Hippocampal formation (tissue), 2 donors: ENCODE measurements around the gene POLD2.

Experiments
- DNase-seq, 2 donors: peaks; one replicate each; lab custom pipeline; 2025; lab: John Stamatoyannopoulos, UW

The POLD2 gene

DNA sequence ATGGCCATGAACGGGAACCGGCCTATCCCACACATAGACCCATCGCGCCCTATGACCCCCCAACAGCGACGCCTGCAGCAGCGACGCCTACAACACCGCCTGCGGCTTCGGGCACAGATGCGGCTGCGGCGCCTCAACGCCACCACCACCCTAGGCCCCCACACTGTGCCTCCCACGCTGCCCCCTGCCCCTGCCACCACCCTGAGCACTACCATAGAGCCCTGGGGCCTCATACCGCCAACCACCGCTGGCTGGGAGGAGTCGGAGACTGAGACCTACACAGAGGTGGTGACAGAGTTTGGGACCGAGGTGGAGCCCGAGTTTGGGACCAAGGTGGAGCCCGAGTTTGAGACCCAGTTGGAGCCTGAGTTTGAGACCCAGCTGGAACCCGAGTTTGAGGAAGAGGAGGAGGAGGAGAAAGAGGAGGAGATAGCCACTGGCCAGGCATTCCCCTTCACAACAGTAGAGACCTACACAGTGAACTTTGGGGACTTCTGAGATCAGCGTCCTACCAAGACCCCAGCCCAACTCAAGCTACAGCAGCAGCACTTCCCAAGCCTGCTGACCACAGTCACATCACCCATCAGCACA is 9.5 kb downstream of the POLD2 start:
- no peak for DNase-seq

DNA sequence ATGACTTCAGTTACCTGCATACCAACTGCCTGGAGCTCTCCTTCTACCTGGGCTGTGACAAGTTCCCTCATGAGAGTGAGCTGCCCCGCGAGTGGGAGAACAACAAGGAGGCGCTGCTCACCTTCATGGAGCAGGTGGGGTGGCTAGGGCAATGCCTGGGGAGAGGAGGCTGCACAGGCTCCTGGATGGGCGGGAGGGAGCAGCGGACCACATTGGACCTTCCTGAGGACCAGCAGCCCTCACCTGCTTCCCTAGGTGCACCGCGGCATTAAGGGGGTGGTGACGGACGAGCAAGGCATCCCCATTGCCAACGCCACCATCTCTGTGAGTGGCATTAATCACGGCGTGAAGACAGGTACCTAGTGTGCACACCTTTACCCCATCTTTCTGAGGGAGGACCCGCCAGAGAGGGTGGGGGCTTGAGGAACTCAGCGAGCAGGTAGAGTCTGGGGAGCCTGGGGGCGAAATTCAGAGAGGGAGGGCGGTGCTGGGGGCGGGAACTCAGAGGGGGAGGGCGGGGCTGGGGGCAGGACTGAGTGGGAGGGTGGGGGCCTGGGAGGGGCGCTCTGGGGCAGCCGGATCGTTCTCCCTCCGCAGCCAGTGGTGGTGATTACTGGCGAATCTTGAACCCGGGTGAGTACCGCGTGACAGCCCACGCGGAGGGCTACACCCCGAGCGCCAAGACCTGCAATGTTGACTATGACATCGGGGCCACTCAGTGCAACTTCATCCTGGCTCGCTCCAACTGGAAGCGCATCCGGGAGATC is 10.2 kb downstream of the POLD2 start:
- no peak for DNase-seq

DNA sequence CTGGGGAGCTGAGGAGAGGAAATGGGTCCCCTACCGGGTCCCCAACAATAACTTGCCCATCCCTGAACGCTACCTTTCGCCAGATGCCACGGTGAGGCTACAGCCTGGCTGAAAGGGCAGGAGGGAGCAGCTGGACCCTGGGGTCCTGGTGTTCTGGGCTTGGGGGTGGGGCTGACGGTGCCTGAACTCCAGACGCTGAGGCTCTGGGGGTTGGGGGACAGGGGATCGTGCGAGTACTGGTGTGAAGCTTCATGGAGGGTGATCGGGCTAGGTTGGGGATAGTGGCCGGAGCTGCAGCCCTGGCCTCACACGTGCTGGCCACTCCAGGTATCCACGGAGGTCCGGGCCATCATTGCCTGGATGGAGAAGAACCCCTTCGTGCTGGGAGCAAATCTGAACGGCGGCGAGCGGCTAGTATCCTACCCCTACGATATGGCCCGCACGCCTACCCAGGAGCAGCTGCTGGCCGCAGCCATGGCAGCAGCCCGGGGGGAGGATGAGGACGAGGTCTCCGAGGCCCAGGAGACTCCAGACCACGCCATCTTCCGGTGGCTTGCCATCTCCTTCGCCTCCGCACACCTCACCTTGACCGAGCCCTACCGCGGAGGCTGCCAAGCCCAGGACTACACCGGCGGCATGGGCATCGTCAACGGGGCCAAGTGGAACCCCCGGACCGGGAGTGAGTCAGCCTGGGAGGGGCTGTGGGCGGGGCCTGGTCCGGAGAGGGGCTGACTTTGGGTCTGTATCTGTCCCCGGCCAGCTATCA is 10.9 kb downstream of the POLD2 start:
- DNase-seq, result no peak

- no peak for DNase-seq
These were observed 11.6 kb downstream of the POLD2 start for GRCh38 chr7:44111761-44112160.

DNA sequence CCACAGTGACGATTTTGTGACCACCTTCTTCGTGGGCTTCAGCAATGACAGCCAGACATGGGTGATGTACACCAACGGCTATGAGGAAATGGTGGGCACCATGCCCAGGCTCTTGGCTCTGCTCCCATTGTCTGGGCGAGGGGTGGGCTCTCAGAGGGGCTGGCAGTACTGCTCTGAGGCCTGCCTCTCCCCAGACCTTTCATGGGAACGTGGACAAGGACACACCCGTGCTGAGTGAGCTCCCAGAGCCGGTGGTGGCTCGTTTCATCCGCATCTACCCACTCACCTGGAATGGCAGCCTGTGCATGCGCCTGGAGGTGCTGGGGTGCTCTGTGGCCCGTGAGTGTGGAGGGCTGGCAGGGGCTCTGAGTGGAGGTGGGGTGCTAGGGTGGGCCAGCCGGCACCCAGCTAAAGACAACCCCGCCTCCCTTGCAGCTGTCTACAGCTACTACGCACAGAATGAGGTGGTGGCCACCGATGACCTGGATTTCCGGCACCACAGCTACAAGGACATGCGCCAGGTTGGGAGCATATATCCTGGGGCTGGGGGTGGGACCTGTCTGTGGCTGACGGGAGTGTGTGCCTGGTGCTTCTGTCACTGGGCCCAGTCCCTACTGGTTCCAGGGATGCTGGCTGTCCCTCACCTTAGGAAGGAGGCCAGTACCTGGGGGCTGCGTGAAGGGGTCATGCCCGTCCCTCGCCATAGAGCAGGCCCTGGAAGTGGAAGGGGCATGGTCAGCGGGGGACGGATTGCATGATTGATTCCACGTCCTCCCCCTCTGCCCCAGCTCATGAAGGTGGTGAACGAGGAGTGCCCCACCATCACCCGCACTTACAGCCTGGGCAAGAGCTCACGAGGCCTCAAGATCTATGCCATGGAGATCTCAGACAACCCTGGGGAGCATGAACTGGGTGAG is 12.4 kb downstream of the POLD2 start:
- DNase-seq, result no peak

DNA sequence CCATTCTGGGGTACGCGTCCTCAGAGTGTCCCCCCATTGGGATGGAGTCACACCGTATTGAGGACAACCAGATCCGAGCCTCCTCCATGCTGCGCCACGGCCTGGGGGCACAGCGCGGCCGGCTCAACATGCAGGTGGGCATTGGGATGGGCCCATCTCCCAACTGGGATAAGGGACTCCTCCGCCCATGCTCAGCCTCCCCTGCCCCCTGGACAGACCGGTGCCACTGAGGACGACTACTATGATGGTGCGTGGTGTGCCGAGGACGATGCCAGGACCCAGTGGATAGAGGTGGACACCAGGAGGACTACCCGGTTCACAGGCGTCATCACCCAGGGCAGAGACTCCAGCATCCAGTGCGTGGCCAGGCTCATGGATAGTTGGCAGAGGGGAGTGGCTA is 13.4 kb downstream of the POLD2 start:
- DNase-seq, result no peak

- no peak for DNase-seq
These were observed 14.3 kb downstream of the POLD2 start for GRCh38 chr7:44108768-44109750.

- no peak for DNase-seq
These were observed 15.2 kb downstream of the POLD2 start for GRCh38 chr7:44107961-44108767.

DNA sequence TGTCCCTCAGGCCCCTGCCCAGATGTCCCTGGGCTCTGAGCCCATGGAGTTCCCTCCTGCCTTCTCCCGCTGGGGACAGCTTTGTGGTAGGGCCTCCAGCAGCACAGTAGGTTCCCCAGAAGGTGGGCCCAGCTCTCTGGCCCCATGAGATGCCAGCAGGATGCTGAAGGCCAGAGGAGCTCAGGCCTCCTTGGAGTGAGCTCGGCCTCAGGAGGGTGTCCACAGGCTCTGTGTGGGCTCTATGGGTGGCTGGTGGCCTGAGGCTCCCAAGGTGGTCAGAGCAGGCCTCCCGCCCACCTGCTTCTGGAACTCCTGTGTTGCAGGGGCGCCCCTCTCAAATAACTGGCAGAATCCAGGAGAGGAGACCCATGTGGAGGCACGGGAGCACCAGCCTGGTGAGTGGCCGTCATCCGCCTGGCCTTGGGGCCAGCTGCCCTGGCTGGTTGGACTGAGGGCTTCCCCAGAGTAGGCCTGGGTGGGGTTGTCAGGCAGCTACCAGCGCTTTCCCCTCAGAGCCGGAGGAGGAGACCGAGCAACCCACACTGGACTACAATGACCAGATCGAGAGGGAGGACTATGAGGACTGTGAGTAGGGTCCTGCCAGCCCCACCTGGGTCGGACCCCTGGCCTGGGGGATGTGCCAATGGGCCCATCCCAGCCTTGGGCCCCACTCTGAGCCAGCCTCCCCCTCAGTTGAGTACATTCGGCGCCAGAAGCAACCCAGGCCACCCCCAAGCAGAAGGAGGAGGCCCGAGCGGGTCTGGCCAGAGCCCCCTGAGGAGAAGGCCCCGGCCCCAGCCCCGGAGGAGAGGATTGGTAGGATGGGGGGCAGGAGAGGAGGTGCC is 16.0 kb downstream of the POLD2 start:
- DNase-seq, result no peak

DNA sequence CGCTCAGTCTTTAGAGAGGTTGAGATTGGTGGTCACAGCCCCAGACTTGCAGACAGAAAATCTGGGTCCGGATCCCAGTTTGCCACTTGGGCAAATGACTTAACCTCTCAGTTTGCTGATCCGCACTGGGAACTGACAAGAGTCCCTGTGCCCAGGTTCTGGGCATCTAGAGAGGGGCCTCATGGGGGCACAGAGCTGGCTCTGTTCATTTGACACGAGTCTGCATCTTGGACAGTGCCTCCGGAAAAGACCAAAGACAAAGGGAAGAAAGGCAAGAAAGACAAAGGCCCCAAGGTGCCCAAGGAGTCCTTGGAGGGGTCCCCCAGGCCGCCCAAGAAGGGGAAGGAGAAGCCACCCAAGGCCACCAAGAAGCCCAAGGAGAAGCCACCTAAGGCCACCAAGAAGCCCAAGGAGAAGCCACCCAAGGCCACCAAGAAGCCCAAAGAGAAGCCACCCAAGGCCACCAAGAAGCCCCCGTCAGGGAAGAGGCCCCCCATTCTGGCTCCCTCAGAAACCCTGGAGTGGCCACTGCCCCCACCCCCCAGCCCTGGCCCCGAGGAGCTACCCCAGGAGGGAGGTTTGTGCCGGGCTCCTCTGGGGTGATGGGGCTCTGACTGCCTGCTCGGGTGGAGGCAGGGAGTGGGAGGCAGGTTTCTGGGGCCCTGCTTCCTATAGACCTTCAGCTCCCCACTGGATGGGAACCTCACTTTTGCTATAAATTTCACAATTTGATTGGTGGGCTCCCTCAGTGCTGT is 16.9 kb downstream of the POLD2 start:
- DNase-seq, result no peak

GRCh38 chr7:44105832-44106231 is 17.5 kb downstream of the POLD2 start:
- no peak for DNase-seq

DNA sequence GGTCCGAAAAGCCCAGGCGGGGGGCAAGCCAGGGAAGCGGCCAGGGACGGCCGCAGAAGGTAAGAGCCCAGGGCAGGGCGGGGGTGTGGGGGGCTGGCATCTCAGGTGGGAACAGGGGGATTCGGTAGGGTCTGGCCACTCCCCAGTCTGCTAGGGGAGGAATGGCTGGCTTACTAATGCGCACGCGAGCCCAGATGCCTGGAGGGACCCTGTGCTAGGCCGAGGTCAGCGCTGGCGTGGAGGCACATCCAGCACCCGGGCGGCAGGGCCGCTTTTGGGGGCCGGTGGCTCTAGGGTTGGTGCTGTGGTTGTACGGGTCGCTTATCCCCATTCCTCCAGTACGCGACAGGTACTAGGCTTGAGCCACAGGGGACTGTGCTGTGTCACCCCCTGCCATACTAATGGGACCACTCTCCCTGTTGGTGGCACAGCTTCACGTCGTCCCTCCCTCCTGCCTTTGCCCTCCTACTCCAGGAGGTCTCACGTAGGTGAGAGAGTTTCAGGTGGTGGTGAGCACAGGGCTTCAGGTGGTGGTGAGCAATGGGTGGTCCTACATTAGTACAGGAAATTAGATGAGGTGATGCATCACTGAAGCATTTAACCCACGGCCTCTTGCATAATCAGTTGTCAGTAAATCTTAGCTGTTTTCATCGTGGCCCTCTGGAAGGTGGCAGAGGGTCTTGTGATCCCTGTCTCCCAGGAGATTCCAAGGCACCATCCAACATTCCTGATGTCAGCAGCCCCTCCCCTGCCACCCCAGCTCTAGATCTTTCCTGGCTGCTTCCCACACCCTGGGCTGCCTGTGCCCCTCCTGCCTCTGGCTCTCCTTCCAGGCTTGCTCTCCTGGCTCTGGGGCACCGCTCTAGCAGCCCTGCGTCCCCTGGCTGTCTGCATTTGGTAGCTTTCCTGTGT is 18.2 kb downstream of the POLD2 start:
- peak in 1 of 2 donors; percentile 61 for DNase-seq

GRCh38 chr7:44103923-44104859 is 19.2 kb downstream of the POLD2 start, which contains the start of gene AEBP1:
TSS of gene AEBP1 (plus strand) at chr7:44104345. CDS start at chr7:44104666, 321 bp downstream.
- no peak for DNase-seq

GRCh38 chr7:44103566-44103922 is 19.8 kb downstream of the POLD2 start:
- DNase-seq, result no peak

GRCh38 chr7:44102846-44103565 is 20.3 kb downstream of the POLD2 start:
- DNase-seq, result no peak
